Urinary bladder (tissue), 4 donors: ENCODE data around the gene AHCYL1. TPM values are rescaled to one million over a fixed set of nuclear protein-coding genes. Genes with fewer than 3 reads are reported as not detected.

Source experiments
- DNase-seq: peaks from one replicate; pipeline ENCODE4 v3.0.0-alpha.2; 2015; ENCODE audit errors: extremely low spot score
- H3K27ac ChIP-seq: one replicate; pipeline ENCODE4 v1.5.1; 2013; ENCODE audit warnings: low read depth, mild to moderate bottlenecking, moderate library complexity
- H3K36me3 ChIP-seq: one replicate; pipeline ENCODE4 v1.6.1; 2013; ENCODE audit warnings: mild to moderate bottlenecking, moderate library complexity; ENCODE audit not compliant: insufficient read depth
- H3K4me1 ChIP-seq: one replicate; pipeline ENCODE4 v1.6.1; 2013; ENCODE audit warnings: mild to moderate bottlenecking, moderate library complexity; ENCODE audit not compliant: insufficient read depth
- H3K4me3 ChIP-seq: one replicate; pipeline ENCODE4 v1.5.1; 2013; ENCODE audit warnings: low read depth, low read length
- WGBS: extraction: QIAGEN DNeasy Blood & Tissue Kit; methylation state at CpG from one replicate; pipeline ENCODE4 v1.1.7; 2013; 5-methylcytosine and 5-hydroxymethylcytosine counted together
- polyA plus RNA-seq: library from polyadenylated mRNA; stranded (reverse); fragments of 200-250 nt; gene quantifications from one replicate; pipeline ENCODE4 v1.2.3, GENCODE V29; 2013
- total RNA-seq: library from RNA; depleted of rRNA; stranded (reverse); fragments of >200 nt; gene quantifications from one replicate; pipeline ENCODE4 v1.2.3, GENCODE V29; 2014
- donor health status: healthy with polysubstance abuse.
- donor health status: healthy.

Gene AHCYL1
- total and polyA plus RNA-seq, 2 donors, result 46.2 to 68.1 TPM

DNA sequence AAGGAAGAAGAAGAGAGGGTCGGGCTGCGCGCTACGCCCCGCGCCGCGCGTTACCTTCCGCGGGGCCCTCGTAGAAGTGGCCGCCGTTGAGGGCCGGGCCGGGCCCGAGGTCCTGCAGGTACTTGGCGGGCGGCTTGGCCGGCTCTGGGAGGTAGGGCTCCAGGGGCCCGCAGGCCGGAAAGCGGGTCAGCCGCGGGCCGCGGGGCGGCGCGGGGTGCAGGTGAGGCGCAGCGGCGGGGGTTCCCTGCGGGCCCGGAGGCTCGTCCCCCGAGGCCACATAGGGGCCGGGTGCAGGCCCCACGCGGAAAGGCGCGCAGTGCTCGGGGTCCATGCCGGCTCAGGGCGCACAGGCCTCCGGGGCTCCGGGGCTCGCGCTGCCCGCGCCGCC lies 85.7 kb downstream of the AHCYL1 start:
- Histone ChIP-seq H3K4me1 (no peaks in the 10 kb centered on the region), H3K36me3 (no peaks in the 10 kb centered on the region), H3K4me3 (peak overlapping the region; percentile 1), H3K27ac (no peak overlapping the region)
- WGBS, result 5% methylated on average over 48 of the region's 52 CpGs
- no peak for DNase-seq

DNA sequence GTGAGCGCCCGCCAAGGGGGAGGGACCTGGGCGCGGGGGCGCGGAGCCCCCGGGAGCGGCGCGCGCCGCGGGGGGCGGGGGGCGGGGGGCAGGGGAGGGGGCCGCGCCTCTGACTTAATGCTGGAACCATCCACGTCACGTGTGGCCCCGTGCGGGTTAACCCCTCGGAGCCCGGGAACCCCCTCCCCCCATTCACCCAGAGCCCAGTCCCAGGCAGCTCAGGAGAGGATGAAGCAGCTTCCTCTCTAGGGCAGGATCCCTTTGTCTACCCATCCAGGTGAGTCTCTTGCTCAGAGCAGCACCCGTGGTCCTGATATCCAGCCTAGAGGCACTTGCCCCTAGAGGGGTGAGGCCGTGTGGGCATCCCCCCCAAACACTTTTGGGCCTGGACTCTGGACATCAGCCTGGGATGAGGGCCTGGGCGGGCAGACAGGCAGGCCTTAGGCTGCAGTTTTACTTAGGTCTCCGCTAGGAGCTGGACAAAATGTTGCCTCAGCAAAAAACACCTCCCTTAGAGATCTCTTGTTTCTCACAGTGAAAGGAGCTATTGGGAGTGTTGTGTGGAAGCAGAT lies 86.2 kb downstream of the AHCYL1 start, which contains the start of gene ALX3:
ALX3 (minus strand) TSS at position 2 of the 572 bp plus-strand sequence. CDS start 60 bp downstream, outside the sequence.
- Histone ChIP-seq H3K4me3 (peak within 1 kb of the TSS; percentile 1), H3K4me1 (no peaks in the 10 kb centered on the region), H3K36me3 (no peaks in the 10 kb centered on the region), H3K27ac (no peak within 1 kb of the TSS)
- 11% methylated on average over 24 of the region's 27 CpGs for WGBS
- no peak for DNase-seq

Other genes starting within 250 kb of the AHCYL1 start
- 67.5 TPM for gene GSTM3, start 243.7 kb upstream of the AHCYL1 start, total RNA-seq
- gene GSTM3, start 243.7 kb upstream of the AHCYL1 start, polyA plus RNA-seq, result 116 TPM
- gene EPS8L3, start 220.8 kb upstream of the AHCYL1 start, total RNA-seq, result not detected
- gene EPS8L3, start 220.8 kb upstream of the AHCYL1 start, polyA plus RNA-seq, result 0.23 TPM
- gene CSF1, start 73.9 kb upstream of the AHCYL1 start, total RNA-seq, result 10.9 TPM
- 56.2 TPM for gene CSF1, start 73.9 kb upstream of the AHCYL1 start, polyA plus RNA-seq
- gene STRIP1, start 49.9 kb downstream of the AHCYL1 start, total RNA-seq, result 46.0 TPM
- 26.5 TPM for gene STRIP1, start 49.9 kb downstream of the AHCYL1 start, polyA plus RNA-seq
- 0.21 TPM for gene ALX3, start 85.9 kb downstream of the AHCYL1 start, total RNA-seq
- 0.15 TPM for gene ALX3, start 85.9 kb downstream of the AHCYL1 start, polyA plus RNA-seq
- gene UBL4B, start 127.7 kb downstream of the AHCYL1 start, total RNA-seq, result not detected
- gene UBL4B, start 127.7 kb downstream of the AHCYL1 start, polyA plus RNA-seq, result not detected
- gene SLC6A17, start 165.7 kb downstream of the AHCYL1 start, total RNA-seq, result 0.05 TPM
- gene SLC6A17, start 165.7 kb downstream of the AHCYL1 start, polyA plus RNA-seq, result 0.10 TPM
- gene KCNC4, start 225.5 kb downstream of the AHCYL1 start, total RNA-seq, result 1.7 TPM
- 6.2 TPM for gene KCNC4, start 225.5 kb downstream of the AHCYL1 start, polyA plus RNA-seq